Small intestine (tissue), 16 donors: Measurements from ENCODE around the gene EIF1. TPM values are rescaled to one million over a fixed set of nuclear protein-coding genes. Genes with fewer than 3 reads are reported as not detected.
"Not testable (repeated sequence)": the region's sequence is repeated elsewhere in the genome, so short reads cannot be mapped to it uniquely, and the experiment has no call there.

Experiments
- DNase-seq, 2 donors: peaks; one replicate each; pipeline versions ENCODE4 v3.0.0 to v3.0.0-alpha.2; 2013
- FAIRE-seq: peaks from 2 replicates; lab custom pipeline; 2012; peaks lifted over from hg19 to GRCh38; lab: Jason Lieb, UNC
- H3K27ac ChIP-seq, 3 donors: one replicate each; pipeline ENCODE4 v1.5.1; 2013; ENCODE audit warnings: low read length in 2 of 3, mild to moderate bottlenecking in 2 of 3, control low read depth in 1 of 3, inconsistent platforms in 1 of 3, low read depth in 1 of 3, moderate library complexity in 1 of 3
- H3K27me3 ChIP-seq, 3 donors: one replicate each; pipeline ENCODE4 v1.6.1; 2013; ENCODE audit warnings: low read length in 3 of 3, inconsistent platforms in 1 of 3; ENCODE audit not compliant: control insufficient read depth in 3 of 3, insufficient read depth in 3 of 3
- H3K36me3 ChIP-seq, 3 donors: one replicate each; pipeline ENCODE4 v1.6.1; 2013; ENCODE audit warnings: low read length in 3 of 3, inconsistent platforms in 1 of 3, low read depth in 1 of 3, mild to moderate bottlenecking in 1 of 3, moderate library complexity in 1 of 3; ENCODE audit not compliant: control insufficient read depth in 3 of 3, insufficient read depth in 2 of 3
- H3K4me1 ChIP-seq, 3 donors: one replicate each; pipeline ENCODE4 v1.6.1; 2013; ENCODE audit warnings: low read length in 2 of 3, inconsistent platforms in 1 of 3, low read depth in 1 of 3, mild to moderate bottlenecking in 1 of 3, moderate library complexity in 1 of 3; ENCODE audit not compliant: control insufficient read depth in 3 of 3, insufficient read depth in 2 of 3
- H3K4me3 ChIP-seq, 3 donors: one replicate each; pipeline ENCODE4 v1.5.1; 2013; ENCODE audit warnings: low read length in 3 of 3, control low read depth in 1 of 3, inconsistent platforms in 1 of 3, low read depth in 1 of 3, mild to moderate bottlenecking in 1 of 3, moderate library complexity in 1 of 3
- H3K9me3 ChIP-seq, 2 donors: one replicate each; pipeline ENCODE4 v1.6.1; 2013; ENCODE audit warnings: low read depth in 1 of 2, low read length in 1 of 2; ENCODE audit not compliant: control insufficient read depth in 2 of 2, insufficient read depth in 1 of 2
- WGBS, 3 donors: extraction: QIAGEN DNeasy Blood & Tissue Kit; methylation state at CpG; one replicate each; pipeline ENCODE4 v1.1.7; 2013; 5-methylcytosine and 5-hydroxymethylcytosine counted together
- long read RNA-seq, 10 donors: transcript quantifications; one replicate each; lab custom pipeline, GENCODE V29; 2026
- polyA plus RNA-seq, 4 donors: library from polyadenylated mRNA; stranded (reverse) in 3 of 4; unstranded in 1 of 4; fragments of 200-250 nt in 3 of 4; fragments of 120-200 nt in 1 of 4; gene quantifications; one replicate each; pipeline versions ENCODE4 v1.2.1 to v1.2.3, GENCODE V29; 2013
- donor health status: healthy with polysubstance abuse.
- donor health status: control.
- donor health status: control.
- donor health status: Bipolar disorder and iron deficiency.
- donor health status: healthy.

Gene EIF1
- polyA plus RNA-seq: 100 to 1,000 TPM; 328 to 770 (median 618) TPM
- long read RNA-seq, donor 1: 0 reads
- long read RNA-seq, donor 2, transcript EIF1-203 (4 exons, 2,330 nt): major isoform, 256 of 297 reads
- long read RNA-seq, donor 2, partial matches to known transcripts: 34 of 297 reads
- long read RNA-seq, donor 2, other reads (novel, unspliced or antisense): 0 of 297 reads
- long read RNA-seq, donor 3, transcript EIF1-202 (2 exons, 2,170 nt): minor isoform, 24 of 461 reads
- long read RNA-seq, donor 3, transcript EIF1-203 (4 exons, 2,330 nt): major isoform, 390 of 461 reads
- long read RNA-seq, donor 3, partial matches to known transcripts: 34 of 461 reads
- long read RNA-seq, donor 3, other reads (novel, unspliced or antisense): 11 of 461 reads
- long read RNA-seq, donor 4, transcript EIF1-203 (4 exons, 2,330 nt): major isoform, 12 of 12 reads
- long read RNA-seq, donor 4, partial matches to known transcripts: 0 of 12 reads
- long read RNA-seq, donor 4, other reads (novel, unspliced or antisense): 0 of 12 reads
- long read RNA-seq, donor 5, transcript EIF1-203 (4 exons, 2,330 nt): major isoform, 128 of 158 reads
- long read RNA-seq, donor 5, transcript EIF1-202 (2 exons, 2,170 nt): minor isoform, 12 of 158 reads
- long read RNA-seq, donor 5, partial matches to known transcripts: 15 of 158 reads
- long read RNA-seq, donor 5, other reads (novel, unspliced or antisense): 0 of 158 reads
- long read RNA-seq, donor 6, transcript EIF1-203 (4 exons, 2,330 nt): major isoform, 477 of 517 reads
- long read RNA-seq, donor 6, transcript EIF1-202 (2 exons, 2,170 nt): minor isoform, 7 of 517 reads
- long read RNA-seq, donor 6, partial matches to known transcripts: 33 of 517 reads
- long read RNA-seq, donor 6, other reads (novel, unspliced or antisense): 0 of 517 reads
- long read RNA-seq, donor 7, transcript EIF1-201 (3 exons, 1,120 nt): minor isoform, 9 of 871 reads
- long read RNA-seq, donor 7, transcript EIF1-202 (2 exons, 2,170 nt): minor isoform, 13 of 871 reads
- long read RNA-seq, donor 7, transcript EIF1-203 (4 exons, 2,330 nt): major isoform, 794 of 871 reads
- long read RNA-seq, donor 7, partial matches to known transcripts: 44 of 871 reads
- long read RNA-seq, donor 7, other reads (novel, unspliced or antisense): 10 of 871 reads
- long read RNA-seq, donor 8, transcript EIF1-203 (4 exons, 2,330 nt): major isoform, 72 of 78 reads
- long read RNA-seq, donor 8, partial matches to known transcripts: 5 of 78 reads
- long read RNA-seq, donor 8, other reads (novel, unspliced or antisense): 0 of 78 reads
- long read RNA-seq, donor 9, transcript EIF1-203 (4 exons, 2,330 nt): major isoform, 109 of 112 reads
- long read RNA-seq, donor 9, partial matches to known transcripts: 0 of 112 reads
- long read RNA-seq, donor 9, other reads (novel, unspliced or antisense): 0 of 112 reads
- long read RNA-seq, donor 10, transcript EIF1-201 (3 exons, 1,120 nt): minor isoform, 10 of 462 reads
- long read RNA-seq, donor 10, transcript EIF1-203 (4 exons, 2,330 nt): major isoform, 372 of 462 reads
- long read RNA-seq, donor 10, transcript EIF1-202 (2 exons, 2,170 nt): minor isoform, 9 of 462 reads
- long read RNA-seq, donor 10, partial matches to known transcripts: 70 of 462 reads
- long read RNA-seq, donor 10, other reads (novel, unspliced or antisense): 0 of 462 reads

- Histone ChIP-seq H3K9me3 (peaks cover 0 to 8% of the 10 kb centered on the region in 2 donors), H3K4me3 (peak within 1 kb of the TSS; percentile 77 to 84 (median 78)), H3K27me3 (no peaks in the 10 kb centered on the region), H3K36me3 (peaks cover 13 to 34% (median 30%) of the 10 kb centered on the region in 3 donors), H3K4me1 (peaks cover 0 to 14% (median 0%) of the 10 kb centered on the region in 3 donors), H3K27ac (peak within 1 kb of the TSS; percentile 98 to 100 (median 99))
- DNase-seq: peak; percentile 100
- FAIRE-seq: no peak
- 0 to 1% (median 1%) methylated on average over 62 to 81 of the region's 81 CpGs for WGBS, 3 donors
Measured at GRCh38 chr17:41688641-41689496, at the start of gene EIF1. EIF1 (plus strand) TSS chr17:41688885; CDS start chr17:41689039, 154 bp downstream.

DNA sequence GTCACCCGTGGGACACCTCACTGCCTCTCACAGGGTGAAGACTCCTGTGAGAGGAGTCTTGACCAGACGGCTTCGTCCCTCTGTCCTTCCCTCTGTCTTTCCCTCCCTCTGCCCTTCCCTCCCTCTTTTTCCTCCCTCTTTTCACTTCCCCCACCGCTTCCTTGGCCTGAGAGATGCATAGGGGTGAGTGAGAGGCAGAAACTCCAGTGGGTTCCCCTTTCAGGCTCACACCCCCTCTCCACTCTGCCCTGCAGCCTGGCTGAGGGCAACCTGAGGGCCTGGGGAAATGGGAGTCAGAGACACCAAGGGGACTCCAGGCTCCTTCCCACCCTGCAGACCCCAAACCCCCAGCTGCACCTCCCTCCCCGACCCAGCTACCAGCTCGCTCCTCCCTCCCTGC is 49.7 kb upstream of the EIF1 start:
- FAIRE-seq (no peak), DNase-seq (no peak)
- Histone ChIP-seq H3K27ac (no peak overlapping the region), H3K4me3 (no peak overlapping the region), H3K4me1 (peaks cover 0 to 5% (median 0%) of the 10 kb centered on the region in 3 donors), H3K9me3 (no peaks in the 10 kb centered on the region), H3K36me3 (no peaks in the 10 kb centered on the region), H3K27me3 (no peaks in the 10 kb centered on the region)
- 74 to 94% (median 89%) methylated on average over 4 to 6 of the region's 6 CpGs for WGBS, 3 donors

DNA sequence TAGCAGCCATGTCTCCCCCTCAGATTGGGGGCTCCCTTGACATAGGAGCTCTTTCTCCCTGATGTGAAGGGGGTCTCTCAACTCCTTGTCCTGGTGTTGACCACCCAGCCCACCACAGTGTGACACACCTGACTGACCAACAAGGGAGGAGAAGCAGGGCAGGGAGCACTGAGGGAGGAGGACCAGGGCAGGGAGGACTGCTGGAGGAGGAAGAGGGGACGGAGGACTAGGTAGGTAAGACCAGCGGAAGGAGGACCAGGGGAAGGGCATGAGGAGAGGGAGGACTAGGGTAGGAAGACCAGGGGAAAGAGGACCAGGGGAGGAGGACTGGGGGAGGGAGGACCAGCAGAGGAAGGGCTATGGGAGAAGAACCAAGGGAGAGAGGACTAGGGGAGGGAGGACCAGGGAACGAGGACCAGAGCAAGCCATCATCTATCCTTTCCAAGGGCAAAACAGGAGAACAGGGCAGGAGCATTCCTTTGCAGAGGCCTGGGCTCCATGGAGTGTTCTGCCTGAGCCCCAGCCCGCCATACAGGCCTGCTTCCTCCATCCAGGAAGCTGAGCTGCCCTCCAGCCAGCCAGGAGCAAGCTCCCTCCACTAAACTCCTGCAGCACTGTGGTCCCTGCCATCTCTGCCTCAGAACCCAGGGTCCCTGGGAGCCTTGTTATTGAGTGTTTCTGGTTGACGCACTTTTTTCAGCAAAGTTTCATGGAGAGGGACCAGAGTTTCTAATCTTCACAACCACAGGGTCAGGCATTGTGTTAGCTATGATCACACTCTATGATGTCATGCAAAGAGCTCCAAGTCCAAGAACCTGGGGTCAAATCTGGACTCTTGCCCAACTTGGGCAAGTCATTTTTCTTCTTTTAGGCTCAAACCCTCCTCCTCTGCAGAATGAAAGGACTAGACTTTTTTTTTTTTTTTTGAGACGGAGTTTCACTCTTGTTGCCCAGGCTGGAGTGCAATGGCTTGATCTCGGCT is 48.9 kb upstream of the EIF1 start:
- no peak for DNase-seq
- Histone ChIP-seq H3K27ac (no peak overlapping the region), H3K4me1 (peaks cover 0 to 5% (median 0%) of the 10 kb centered on the region in 3 donors), H3K36me3 (no peaks in the 10 kb centered on the region), H3K9me3 (no peaks in the 10 kb centered on the region), H3K4me3 (no peak overlapping the region), H3K27me3 (no peaks in the 10 kb centered on the region)
- 90 to 96% (median 90%) methylated on average over 6 to 7 of the region's 7 CpGs for WGBS, 3 donors
- FAIRE-seq: no peak

- not testable (repeated sequence) for FAIRE-seq, H3K4me3 ChIP-seq, H3K27ac ChIP-seq, H3K27me3 ChIP-seq, H3K9me3 ChIP-seq, H3K36me3 ChIP-seq, H3K4me1 ChIP-seq, DNase-seq
- WGBS, 3 donors: 93 to 96% (median 95%) methylated on average over 5 of the region's 5 CpGs
Measured at GRCh38 chr17:41640596-41640995, 48.1 kb upstream of the EIF1 start.

- WGBS, 3 donors: 71 to 83% (median 75%) methylated on average over 13 of the region's 13 CpGs
- no peak overlapping the region for H3K4me3 ChIP-seq
- no peaks in the 10 kb centered on the region for H3K4me1 ChIP-seq
- DNase-seq (no peak), FAIRE-seq (no peak)
- no peak overlapping the region for H3K27ac ChIP-seq
- no peaks in the 10 kb centered on the region for H3K9me3 ChIP-seq
- no peaks in the 10 kb centered on the region for H3K27me3 ChIP-seq
- H3K36me3 ChIP-seq: no peaks in the 10 kb centered on the region
Measured at GRCh38 chr17:41642252-41643156, 46.2 kb upstream of the EIF1 start.
